Kidney epithelial cell (primary cell): Measurements from ENCODE around the gene C12orf76. TPM values are rescaled to one million over a fixed set of nuclear protein-coding genes. Genes with fewer than 3 reads are reported as not detected.
"Not testable (repeated sequence)": the region's sequence is repeated elsewhere in the genome, so short reads cannot be mapped to it uniquely, and the experiment has no call there.

Experiments used
- DNase-seq: peaks from one replicate; pipeline ENCODE4 v3.0.0-alpha.2; 2010; ENCODE audit warnings: low read depth
- H3K27me3 ChIP-seq: 2 replicates; pipeline ENCODE4 v1.6.0; 2011; ENCODE audit warnings: low read length; ENCODE audit not compliant: control insufficient read depth, insufficient read depth
- H3K36me3 ChIP-seq: 2 replicates; pipeline ENCODE4 v1.5.1; 2011; ENCODE audit warnings: low read length; ENCODE audit not compliant: control insufficient read depth, insufficient read depth
- H3K4me3 ChIP-seq: 2 replicates; pipeline ENCODE4 v1.5.1; 2011; ENCODE audit warnings: low read depth, mild to moderate bottlenecking, control low read depth, low read length
- total RNA-seq: library from RNA; depleted of rRNA; stranded (reverse); fragments of >200 nt; gene quantifications from 2 replicates; pipeline ENCODE4 v1.2.3, GENCODE V29; 2015
- TF ChIP-seq, protein P1 (sequence below): IDR thresholded peaks from 2 replicates; pipeline ENCODE4 v1.5.1; 2011; ENCODE audit warnings: mild to moderate bottlenecking, moderate library complexity, low read length, control low read depth, inconsistent platforms; ENCODE audit not compliant: insufficient read depth, poor library complexity, severe bottlenecking

Gene C12orf76
- total RNA-seq, 1 donor from 2014 or later, result 14.5 TPM

DNA sequence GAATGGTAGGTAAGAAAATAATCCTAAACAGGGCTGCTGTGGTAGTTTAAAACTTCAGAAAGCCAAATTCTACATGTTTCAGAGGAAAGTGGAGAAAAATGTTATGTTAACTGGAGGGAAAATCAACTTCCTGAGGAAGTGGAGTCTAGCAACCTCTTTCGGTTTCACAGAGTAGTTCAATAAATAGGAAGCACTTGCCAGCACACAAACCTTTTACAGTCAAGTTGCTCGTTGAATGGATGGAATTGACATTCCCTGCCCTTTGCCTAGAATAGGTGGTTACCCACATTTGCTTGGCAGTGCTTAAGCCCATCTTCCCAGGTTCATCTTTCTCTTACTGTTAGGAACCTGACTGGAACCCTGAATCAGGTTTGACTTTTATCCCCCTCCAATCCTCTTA lies 33.2 kb downstream of the C12orf76 start:
- Histone ChIP-seq H3K4me3 (no peak overlapping the region), H3K36me3 (no peaks in the 10 kb centered on the region), H3K27me3 (no peaks in the 10 kb centered on the region)
- TF ChIP-seq, protein P1, sequence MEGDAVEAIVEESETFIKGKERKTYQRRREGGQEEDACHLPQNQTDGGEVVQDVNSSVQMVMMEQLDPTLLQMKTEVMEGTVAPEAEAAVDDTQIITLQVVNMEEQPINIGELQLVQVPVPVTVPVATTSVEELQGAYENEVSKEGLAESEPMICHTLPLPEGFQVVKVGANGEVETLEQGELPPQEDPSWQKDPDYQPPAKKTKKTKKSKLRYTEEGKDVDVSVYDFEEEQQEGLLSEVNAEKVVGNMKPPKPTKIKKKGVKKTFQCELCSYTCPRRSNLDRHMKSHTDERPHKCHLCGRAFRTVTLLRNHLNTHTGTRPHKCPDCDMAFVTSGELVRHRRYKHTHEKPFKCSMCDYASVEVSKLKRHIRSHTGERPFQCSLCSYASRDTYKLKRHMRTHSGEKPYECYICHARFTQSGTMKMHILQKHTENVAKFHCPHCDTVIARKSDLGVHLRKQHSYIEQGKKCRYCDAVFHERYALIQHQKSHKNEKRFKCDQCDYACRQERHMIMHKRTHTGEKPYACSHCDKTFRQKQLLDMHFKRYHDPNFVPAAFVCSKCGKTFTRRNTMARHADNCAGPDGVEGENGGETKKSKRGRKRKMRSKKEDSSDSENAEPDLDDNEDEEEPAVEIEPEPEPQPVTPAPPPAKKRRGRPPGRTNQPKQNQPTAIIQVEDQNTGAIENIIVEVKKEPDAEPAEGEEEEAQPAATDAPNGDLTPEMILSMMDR, result no peak
- DNase-seq, result no peak

DNA sequence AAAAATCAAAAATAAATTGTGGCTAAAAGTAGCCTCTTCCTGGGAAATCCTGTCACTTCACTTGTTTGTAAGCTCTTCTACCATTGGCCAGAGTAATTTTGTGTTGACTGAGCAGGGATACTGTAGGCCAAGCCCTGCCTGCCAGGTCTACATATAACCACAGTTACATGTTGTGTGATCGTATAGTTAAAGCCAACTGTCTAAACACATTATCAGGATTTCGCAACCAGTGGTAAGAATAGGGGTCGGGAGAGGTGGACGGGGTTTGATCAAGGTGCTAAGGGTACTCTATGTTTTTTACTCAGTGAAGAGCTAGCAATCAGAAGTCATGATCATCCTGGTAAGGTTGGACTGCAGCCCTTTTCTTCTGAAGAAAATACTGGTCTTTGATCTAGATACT lies 35.7 kb downstream of the C12orf76 start:
- Histone ChIP-seq H3K4me3 (no peak overlapping the region), H3K27me3 (no peaks in the 10 kb centered on the region), H3K36me3 (no peaks in the 10 kb centered on the region)
- TF ChIP-seq, protein P1, result no peak
- no peak for DNase-seq

DNA sequence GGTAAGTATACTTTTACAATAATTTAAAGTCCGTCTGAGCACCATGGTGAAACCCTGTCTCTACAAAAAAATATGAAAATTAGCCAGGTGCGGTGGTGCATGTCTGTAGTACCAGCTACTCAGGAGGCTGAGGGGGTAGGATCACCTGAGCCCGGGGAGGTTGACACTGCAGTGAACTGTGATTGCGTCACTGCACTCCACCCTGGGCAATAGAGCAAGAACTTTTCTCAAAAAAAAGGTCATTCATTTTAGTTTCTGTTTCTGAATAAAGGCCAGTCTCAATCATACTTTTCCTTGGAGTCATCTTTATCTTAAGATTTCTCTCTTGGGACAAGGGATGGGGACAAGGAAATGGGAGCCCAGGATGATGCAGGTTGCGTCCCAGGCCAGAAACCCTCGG lies 36.2 kb downstream of the C12orf76 start:
- H3K36me3 ChIP-seq, result no peaks in the 10 kb centered on the region
- TF ChIP-seq, protein P1, result no peak
- H3K27me3 ChIP-seq, result no peaks in the 10 kb centered on the region
- no peak overlapping the region for H3K4me3 ChIP-seq
- no peak for DNase-seq

DNA sequence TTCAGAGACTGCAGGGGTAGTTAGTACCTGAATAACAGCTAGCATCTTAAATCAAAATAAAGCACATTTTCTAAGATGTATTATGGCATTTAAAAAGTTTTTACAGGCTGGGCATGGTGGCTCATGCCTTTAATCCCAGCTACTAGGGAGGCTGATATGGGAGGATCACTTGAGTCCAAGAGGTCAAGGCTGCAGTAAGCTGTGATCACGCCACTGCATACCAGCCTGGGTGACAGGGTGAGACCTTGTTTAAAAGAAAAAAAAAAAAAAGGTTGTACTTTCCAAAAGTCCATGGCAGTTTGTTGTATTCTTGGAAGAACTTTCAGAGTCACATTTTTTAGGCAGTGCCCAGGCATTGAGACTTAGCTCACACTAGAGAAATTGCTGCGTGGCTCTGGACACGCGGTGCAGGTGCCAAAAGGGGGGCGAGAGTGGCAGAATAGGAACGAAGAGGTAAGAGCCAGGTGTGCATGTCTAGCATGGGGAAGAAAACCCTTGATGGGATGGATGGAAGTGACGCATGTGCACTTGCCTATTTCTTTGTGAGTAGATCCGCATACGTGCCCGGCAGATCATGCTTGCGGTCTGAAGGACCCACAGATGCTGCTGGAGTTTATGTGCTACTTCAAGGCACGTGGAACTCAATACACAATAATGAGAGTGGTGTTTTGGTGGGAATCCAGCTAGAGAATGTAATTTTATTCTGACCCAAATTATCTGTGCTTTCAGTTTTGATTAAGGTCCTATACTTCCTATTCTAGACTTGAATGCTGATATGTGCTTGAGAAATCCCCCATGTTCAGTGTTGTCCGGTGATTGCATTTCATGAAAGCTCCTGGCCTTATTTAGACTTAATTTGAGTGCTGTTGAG lies 37.2 kb downstream of the C12orf76 start:
- no peak for DNase-seq
- no peaks in the 10 kb centered on the region for H3K27me3 ChIP-seq
- no peak overlapping the region for H3K4me3 ChIP-seq
- no peaks in the 10 kb centered on the region for H3K36me3 ChIP-seq
- TF ChIP-seq, protein P1, result no peak

DNA sequence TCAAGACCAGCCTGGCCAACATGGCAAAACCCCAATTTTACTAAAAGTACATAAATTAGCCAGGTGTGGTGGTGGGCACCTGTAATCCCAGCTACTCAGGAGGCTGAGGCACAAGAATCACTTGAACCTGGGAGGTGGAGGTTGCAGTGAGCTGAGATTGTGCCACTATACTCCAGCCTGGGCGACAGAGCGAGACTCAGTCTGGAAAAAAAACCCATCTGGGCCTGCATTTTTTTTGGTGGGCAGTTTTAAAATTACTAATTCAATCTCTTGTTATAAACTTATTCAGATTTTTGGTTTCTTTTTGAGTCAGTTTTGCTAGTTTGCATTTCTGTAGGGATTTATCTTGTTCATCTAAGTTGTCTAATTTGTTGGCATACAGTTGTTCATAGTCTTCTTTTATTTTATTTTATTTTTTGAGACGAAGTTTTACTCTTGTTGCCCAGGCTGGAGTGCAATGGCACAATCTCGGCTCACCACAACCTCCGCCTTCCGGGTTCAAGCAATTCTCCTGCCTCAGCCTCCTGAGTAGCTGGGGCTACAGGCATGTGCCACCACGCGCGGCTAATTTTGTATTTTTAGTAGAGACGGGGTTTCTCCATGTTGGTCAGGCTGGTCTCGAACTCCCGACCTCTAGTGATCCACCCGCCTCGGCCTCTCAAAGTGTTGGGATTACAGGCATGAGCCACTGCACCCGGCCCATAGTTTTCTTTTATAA lies 39.5 kb downstream of the C12orf76 start:
- not testable (repeated sequence) for H3K27me3 ChIP-seq, H3K36me3 ChIP-seq, H3K4me3 ChIP-seq, DNase-seq

DNA sequence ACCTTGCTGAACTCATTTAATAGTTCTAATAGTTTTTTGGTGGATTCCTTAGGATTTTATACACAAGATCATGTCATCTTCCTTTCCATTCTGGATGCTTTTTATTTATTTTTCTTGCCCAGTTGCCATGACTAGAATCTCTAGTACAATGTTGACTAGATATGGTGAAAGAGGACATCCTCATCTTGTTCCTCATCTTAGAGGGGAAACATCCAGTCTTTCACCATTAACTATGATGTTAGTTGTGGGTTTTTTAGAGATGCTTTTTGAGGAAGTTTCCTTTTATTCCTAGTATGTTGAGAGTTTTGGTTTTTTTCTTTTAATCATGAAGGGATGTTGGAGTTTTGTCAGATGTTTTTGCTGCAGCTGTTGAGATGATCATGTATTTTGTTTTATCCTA lies 40.4 kb downstream of the C12orf76 start:
- DNase-seq, result no peak
- no peaks in the 10 kb centered on the region for H3K27me3 ChIP-seq
- H3K4me3 ChIP-seq, result no peak overlapping the region
- no peaks in the 10 kb centered on the region for H3K36me3 ChIP-seq
- TF ChIP-seq, protein P1, result no peak
